GM20431 (cell line): Measurements from ENCODE around the gene PANK1.

Experiments
- in situ Hi-C: fragments of 300-500 bp; cut with MseI, MboI; formaldehyde crosslinking; loops from one replicate; pipeline ENCODE4 v1.15.0; 2020; ENCODE audit warnings: low sequenced_read_pairs; ENCODE audit not compliant: unreplicated experiment

PANK1 gene

DNA sequence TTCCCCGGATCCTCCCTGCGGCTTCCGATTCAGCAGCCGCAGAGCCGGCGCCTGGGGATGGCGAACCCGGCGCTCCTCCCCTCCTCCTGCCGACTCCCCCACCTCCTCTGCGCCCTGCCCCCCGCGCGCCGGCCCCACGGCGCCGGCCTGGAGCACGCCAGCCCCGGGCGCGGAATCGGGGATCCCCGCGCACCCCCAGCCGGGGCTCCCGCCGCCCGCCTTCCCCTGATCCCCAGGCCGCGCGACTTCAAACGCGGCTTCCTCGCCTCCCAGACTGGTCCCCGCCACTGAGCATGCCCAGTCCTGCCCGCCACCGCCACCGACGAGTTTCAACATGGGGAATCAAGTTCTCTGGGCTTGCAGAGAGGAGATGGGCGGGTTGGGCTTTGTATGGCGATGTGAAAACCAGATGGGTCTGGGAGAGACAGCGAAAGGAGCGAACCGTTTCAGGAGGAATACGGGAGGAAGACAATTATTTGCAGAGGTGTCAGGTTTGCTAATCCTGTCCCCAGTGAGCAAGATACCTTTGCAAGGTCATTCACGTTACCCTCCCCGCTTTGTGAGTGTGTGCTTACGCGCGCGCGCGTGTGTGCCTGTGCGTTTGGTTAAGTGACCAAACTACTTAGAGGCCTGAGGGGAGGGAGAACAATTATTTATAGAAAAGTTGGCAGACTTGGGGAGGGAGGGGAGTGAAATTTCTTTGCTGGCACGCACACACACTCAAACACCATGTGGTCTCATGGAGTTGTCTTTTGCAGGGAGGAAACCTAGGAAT is at the start of gene PANK1:
Gene PANK1, minus strand, starts transcription at position 276 of the 775 bp plus-strand sequence. CDS start 351 bp downstream, outside the sequence.
- in situ Hi-C loops: no loop called here

DNA sequence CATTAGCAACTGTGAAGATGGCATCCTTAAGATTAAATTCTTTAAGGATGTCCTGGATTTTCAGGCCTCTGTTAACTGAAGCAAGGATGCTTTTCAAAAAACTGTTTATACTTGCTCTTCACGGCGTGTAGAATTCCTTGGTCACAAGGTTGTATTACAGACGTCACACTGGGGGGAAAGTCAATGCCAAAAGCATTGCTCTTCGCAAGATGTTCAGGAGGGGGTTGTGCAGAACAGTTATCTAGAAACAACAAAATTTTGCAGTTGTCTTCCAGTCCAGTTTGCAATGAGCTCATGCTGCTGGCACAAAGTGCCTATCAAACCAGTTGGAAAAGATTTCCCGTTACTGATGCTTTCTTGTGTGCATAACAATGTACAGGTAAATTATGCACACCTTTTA is 48.1 kb upstream of the PANK1 start:
- in situ Hi-C loops: no loop called here

DNA sequence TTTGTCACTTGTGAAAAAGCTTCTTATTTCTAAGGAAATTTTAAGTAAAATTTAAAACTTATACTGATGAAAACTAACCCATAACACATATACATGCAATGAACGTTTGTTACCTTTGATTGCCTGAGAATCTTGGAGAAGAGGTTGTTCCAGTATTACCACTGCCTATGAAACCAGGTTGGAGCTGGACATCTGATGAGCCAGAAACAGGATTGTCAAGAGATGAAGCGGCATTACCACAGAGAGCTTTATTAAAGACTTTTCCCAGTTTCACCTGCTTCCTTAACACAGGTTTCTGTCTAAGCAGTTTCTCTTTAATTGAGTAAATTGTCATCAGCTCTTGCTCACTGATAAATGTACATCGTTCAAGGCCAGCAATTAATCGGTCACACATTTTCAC is 47.4 kb upstream of the PANK1 start:
- in situ Hi-C loops: no loop called here

DNA sequence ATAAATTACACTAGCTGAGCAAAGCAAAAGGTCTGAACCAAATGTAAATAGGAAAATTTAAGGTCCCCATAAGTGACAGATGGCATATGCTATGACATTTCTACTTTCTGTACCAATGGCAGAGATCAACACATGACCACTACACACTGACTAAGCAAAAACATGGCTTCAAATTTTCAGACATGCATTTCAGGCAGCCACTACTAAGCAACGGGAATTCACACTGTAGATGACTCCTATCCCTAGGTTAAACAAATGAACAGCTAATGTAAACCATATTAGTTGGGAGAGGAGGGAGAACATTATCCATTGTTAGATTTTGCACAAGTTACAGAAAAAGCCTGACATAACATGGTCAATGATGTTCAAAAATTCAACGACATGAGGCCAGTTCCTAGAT is 45.0 kb upstream of the PANK1 start:
- in situ Hi-C loops: no loop called here

DNA sequence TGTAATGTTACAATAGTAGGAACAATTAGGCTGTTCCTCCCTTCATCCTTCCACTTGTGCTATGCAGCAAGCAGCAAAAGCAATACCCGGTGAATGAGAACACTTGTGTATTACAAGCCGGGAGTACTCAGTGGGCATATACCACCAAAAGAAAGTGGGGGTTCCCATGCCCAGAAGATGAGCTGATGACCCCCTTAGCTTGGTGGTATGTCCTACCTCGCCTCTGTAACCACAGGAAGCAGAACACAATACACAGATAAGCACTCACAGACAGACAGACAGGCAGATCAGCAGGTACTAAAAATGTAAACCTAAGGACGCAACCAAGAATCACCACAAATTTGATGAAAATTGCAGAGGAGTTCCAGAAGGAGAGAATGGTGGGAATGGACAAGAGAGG is 40.9 kb upstream of the PANK1 start:
- in situ Hi-C loops: no loop called here

DNA sequence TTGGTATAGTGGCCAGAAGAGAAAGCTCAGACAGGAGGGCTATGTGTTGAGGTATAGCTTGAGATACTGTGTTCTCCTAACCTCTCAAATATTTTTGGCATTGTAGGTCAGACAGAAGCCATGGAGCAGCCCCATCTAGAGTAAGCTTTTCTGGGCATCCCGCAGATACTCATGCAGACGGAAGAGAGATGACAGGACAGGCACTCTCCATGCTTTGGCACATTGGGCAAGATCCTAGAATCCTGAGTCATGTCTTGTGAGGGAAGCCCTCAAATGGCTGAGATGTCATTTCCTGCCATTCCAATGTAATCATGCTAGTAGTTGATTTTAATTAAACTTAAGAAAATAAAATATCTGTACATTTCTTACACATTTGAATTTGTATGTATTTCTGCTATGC is 39.6 kb upstream of the PANK1 start:
- in situ Hi-C loops: no loop called here

DNA sequence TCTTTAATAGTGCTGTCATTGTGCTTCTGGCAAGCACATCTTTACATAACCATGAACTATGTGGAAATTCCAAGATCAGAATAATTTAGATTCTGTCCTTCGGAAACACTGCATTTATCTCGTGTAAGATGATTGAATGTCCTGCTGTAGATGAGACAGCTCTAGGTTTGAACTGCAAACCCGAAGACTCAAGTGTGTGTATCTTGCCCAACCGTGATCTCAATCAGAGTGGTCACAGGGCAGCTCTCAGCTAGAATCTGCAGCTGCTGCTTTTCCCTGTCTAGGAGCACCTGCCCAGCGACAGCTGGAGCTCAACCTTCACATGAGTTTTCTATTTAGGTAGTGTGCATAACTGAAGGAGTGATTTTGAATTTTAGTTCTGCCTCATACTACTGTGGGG is 38.8 kb upstream of the PANK1 start:
- in situ Hi-C loops: no loop called here

DNA sequence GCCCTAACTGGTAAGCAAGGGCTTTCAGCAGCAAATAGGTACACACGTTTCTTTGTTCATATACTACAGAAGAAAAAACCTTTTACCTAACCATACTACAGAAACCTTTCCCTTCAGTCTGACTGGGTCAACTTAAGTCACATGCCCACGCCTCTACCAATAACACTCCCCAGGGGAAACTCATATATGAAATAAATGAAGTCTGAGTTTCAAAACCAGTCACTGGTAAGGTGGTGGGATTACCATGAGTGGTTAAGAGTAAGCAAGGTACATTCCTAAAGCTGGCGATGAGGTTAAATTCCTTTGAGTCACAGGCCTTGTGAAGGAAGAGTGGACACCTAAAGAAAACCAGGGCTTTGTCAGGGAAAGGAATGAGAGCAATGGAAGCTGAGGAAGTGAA is 34.9 kb upstream of the PANK1 start:
- in situ Hi-C loops: no loop called here

DNA sequence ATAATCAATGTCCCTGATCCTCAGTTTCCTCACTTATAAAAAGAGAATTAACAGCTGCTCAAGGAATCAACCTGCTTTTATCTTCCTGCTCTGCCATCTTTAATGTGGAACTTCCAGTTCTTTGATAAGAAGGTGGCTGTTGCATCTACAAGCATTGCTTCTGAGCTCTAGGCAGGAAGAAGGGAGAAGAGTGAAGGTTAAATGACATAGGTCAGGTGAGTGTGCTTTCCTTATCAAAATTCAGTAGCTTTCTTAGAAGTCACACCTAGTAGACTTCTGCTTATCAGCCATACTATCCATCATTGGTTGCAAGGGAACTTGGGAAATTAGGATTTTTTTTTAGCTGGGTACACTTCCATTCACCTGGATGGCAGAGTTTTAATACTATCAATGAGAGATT is 32.3 kb upstream of the PANK1 start:
- in situ Hi-C loops: no loop called here

DNA sequence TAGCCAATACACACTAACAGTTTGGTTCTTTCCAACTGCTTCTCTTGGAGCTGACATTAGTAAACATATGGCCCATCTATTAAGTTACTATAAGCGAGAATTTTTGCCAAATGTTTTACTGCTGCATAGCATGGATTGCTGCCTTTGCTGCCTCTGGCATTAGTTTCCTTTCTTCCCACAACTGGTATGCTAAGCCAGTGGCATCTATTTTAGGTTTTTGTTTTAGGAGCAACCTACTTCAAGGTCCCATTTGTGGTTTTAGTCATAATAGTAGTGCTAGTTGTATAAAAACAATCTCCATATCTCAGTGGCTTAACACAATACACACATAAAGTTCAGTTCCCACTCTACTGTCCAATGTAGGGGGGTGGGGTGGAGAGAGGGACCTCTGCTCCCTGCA is 25.9 kb upstream of the PANK1 start:
- in situ Hi-C loops: no loop called here

DNA sequence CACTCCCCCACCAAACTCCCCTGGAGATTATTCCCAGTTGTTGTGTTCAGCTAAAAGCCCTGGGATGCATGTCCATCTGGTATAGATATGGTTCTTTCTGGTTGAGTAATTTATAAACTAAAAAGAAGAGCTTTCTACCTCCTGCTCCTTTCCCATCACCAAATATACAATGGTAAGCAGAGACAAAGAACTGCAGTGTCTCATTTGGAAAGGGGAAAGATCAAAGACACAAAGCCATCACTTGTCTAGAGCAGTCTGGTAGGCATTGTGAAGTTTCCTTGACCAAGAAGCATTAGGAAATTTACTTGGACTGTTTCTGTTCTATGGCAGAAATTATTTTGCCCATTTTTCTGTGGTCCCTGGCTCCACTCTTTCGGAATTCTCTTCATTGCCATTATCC is 24.9 kb upstream of the PANK1 start:
- in situ Hi-C loops: no loop called here

DNA sequence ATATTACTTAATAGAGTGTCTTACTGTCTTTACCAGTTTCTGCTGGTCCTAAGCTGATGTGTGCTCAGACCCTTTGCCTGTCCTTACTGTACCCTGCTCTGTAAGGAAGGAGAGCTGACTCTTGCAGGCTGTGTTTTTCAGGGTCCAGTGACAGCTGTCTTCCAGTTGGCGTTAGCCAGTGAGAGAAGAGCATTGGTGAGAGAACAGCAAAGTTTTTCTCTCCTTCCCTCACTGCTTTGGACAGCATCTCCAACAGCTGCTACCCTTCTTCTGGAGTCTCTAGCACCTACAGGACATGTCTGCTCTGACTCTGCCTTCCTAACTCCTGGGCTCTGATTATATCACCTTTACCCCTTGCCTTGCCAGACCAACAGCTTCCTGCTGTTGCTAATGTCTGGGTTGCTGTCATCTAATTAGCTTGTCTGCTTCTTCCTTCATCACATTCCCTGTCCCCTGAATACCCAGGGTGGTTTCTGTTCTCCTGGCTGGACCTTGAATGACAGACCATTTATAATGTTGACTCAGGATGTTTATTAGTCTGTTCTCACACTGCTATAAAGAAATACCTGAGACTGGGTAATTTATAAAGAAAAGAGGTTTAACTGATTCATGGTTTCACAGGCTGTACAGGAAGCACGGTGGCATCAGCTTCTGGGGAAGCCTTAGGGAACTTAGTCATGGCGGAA is 23.5 kb upstream of the PANK1 start:
- in situ Hi-C loops: no loop called here

DNA sequence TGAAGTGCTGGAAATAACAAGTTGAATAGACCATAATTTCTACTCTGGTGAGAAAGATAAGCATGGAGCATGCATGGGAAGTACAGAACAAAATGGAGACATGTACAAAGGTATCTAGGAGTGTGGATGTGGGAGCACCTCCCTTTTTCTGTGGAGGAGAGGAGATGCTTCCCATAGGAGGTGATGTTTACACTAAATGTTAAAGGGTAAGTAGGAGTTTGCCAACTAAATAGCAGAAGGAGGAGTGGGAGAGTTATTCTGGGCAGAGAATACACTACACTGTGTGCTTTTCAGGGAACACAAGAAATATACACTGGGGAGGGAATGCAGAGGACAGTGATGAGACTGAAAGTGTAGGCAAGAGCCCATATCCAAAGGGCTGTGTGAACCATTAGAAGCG is 21.1 kb upstream of the PANK1 start:
- in situ Hi-C loops: no loop called here

DNA sequence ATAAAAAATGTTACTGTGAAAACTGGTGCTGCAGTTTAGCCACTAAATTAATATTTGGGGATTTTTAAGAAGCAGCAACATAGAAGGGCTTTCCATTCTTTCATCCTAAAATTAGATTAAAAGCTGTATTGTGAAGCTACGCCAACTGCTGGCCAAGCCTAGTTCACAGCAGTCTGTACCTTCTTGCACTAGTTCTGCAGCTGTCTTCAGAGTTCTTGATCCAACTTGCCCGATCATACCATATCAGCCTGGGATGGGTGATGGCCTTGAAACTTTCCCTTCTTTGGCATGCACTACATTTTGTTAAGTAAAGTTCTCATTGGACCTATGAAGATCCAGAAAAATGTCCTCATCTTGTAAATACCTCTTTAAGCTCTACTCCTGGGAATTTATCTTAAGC is 20.3 kb upstream of the PANK1 start:
- in situ Hi-C loops: no loop called here

DNA sequence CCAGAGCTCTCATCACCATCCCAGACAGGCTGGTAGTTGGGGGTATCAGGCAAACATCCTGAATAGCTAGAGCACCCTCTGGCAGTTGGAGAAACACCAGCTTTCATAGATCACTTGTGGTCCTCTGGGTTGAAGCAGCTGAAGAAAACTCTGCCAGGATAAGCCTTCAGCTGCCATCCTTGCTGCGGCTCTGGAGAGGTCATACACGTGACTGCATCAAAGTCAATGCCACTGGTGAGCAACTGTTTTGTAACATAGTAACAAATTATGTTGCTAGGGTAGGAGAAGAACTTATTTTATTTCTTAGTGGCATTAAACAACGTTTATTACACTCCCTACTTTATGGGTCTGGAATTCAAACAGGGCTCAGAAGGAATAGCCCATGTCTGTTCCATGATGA is 19.2 kb upstream of the PANK1 start:
- in situ Hi-C loops: no loop called here

DNA sequence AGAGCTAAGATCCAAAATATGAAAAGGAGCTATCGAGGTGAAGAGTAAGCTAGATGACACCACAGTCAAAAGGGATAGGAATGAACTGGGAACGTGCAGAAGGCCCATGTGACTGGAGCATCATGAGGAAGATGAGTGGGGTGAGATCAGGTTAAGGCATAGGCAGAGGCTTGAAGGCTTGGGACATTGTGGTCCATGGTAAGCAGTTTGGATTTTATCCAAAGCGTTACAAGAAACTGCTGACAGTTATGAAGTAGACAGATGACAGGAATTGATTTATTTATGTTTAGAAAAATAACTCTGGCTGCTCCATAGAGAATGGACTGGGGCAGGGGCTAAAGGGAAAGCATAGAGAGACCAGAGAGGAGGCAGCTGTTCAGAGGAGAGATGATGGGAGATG is 18.1 kb upstream of the PANK1 start:
- in situ Hi-C loops: no loop called here

DNA sequence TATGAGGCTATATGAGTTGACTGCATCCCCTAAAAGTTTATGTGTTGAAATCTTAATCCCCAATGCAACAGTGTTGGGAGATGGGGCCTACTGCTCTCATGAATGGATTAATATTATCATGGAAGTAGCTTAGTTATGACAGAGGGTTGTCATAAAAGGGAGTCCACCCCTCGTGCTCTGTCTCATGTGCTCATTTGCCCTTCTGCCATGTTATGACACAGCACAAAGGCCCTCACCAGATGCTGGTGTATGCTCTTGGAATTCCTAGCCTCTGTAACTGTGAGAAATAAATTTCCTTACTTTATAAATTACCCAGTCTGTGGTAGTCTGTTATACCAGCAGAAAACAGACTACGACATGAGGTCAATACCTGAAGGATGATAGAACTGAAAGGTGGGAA is 17.6 kb upstream of the PANK1 start:
- in situ Hi-C loops: no loop called here

DNA sequence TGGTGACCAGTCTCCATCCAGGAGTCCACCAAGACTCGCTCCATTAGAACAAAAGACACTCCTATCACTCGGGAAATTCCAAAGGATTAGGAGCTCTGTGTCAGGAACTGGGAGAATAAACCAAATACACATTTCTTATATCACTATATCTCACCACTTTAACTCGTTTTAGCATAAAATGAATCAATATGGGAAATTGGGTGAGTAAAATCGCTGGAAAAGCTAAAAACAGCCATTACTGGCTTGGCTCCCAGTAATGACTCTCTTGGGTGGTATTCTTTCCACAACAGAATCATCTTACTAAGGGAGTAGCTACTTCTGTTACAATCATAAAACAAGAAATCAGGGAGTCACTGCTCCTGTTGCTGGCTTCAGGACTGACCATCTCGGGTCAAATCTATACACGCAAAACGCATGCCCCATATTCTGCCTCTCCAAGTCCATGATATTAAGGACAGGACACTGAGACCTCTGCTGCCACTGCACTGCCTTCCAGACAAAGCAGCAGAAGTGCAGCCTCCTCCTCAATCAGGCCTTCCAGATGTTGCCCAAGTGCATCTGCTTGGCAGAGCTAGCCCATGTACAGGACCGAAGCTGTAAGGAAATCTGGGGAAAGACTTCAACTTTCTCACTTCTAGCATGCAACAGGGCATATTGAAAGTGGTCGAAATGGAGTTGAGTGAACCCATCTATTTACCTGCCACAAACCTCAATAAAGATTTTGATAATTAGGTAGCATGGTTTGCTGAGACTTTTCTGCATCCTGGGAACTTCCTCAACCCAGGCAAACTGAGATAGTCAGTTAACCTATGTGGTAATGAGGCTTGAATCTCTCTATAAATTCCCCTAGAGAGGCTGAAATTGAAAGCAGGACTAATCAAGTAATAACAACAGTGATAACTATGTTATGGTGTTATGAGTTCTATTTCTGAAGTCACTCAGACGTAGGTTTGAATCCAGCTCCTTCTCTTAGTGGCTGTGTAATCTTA is 14.4 kb upstream of the PANK1 start:
- in situ Hi-C loops: no loop called here

DNA sequence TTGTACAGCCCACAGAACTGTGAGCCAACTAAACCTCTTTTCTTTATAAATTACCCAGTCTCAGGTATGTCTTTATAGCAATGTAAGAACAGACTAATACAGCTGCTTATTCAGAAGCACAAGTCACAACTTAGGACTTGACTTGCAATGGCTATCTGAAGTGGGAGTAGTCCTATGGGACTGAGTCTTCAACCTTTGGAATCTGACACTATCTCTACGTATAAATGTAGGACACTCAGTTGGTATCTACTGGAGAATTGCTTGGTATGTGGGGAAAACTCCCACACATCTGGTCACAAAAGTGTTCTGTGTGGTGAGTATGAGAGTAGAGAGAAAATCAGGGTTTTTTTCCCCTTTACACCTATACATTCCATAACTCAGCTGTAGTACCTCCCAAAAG is 12.3 kb upstream of the PANK1 start:
- in situ Hi-C loops: no loop called here

DNA sequence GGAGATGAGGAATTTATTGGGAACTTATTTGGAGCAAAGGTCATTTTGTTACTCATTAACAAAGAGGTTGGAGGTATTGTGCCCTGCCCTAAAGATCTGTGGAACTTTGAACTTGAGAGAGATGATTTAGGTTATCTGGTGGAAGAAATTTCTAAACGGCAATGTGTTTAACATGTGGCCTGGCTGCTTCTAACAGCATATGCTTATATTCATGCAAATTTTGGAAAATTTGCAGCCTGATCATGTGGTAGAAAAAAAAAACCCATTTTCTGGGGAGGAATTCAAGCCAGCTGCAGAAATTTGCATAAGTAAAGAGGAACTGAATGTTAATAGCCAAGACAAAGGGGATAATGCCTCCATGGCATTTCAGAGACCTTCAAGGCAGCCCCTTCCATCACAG is 10.7 kb upstream of the PANK1 start:
- in situ Hi-C loops: no loop called here

DNA sequence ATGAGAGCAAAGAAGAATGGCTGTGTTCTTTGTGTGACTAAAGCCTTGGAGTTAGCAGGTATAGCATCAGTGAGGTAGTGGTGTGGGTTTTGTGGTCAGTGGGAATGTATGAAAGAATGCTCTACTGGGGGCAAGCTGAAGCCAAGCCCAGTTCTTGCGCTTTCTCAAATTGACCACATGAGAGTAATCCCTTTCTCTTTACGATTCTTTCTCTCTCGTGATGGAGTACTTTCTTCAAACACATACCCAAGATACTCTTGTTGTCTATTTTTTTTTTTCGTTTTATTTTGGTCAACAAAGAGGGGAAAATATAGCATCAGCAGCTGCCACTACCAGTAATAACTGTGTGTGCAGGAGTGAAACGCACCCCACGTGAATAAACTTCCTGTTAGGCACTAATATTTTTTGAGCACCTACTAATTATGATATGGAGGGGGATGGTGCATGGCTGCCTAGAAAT is 8.4 kb upstream of the PANK1 start:
- in situ Hi-C loops: no loop called here
